ENCODE measurements around the gene SOX18.

DNA sequence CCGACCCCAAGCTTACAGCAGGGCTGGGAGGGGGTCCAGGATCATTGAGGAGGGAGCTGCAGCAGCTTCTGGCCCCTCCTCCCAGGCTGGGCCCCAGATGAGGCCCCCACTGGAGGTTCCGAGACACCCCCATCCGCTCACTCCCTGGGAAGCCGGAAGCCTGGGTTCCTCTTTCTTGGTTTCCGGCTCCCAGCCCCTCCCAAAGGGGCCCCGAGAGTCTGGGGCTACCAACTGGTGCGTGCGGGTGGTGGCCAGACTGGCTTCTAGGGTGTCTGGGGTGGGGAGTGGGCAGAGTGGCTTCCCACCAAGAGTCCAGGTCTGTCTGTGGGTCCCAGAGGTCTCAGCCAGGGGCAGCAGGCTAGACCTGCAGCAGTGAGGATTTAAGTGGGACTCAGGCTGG is 27.7 kb upstream of the SOX18 start:
- TF ChIP-seq ZFP41 (CRISPR knock-in tag; IDR thresholded peaks at IDR 0.05; ENCODE audit: borderline replicate concordance) (no peak), ZBTB21 (CRISPR knock-in tag; IDR thresholded peaks at IDR 0.05) (no peak), JUNB (CRISPR knock-in tag; IDR thresholded peaks at IDR 0.05; ENCODE audit: borderline replicate concordance) (no peak), YY1 (IDR thresholded peaks at IDR 0.05; ENCODE audit: insufficient read depth, insufficient replicate concordance, low read depth, low read length) (no peak), FOXP1 (IDR thresholded peaks at IDR 0.05) (no peak), FOXP1 (CRISPR knock-in tag; IDR thresholded peaks at IDR 0.05) (no peak), EP300 (IDR thresholded peaks at IDR 0.05; ENCODE audit: low read depth in 2 of 2, low read length in 2 of 2) (no peak), EP300 (CRISPR knock-in tag; IDR thresholded peaks at IDR 0.05; ENCODE audit: borderline replicate concordance) (no peak), TARDBP (CRISPR knock-in tag; IDR thresholded peaks at IDR 0.05) (no peak)
- TF ChIP-seq, protein P1, sequence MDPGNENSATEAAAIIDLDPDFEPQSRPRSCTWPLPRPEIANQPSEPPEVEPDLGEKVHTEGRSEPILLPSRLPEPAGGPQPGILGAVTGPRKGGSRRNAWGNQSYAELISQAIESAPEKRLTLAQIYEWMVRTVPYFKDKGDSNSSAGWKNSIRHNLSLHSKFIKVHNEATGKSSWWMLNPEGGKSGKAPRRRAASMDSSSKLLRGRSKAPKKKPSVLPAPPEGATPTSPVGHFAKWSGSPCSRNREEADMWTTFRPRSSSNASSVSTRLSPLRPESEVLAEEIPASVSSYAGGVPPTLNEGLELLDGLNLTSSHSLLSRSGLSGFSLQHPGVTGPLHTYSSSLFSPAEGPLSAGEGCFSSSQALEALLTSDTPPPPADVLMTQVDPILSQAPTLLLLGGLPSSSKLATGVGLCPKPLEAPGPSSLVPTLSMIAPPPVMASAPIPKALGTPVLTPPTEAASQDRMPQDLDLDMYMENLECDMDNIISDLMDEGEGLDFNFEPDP (CRISPR knock-in tag; conservative IDR thresholded peaks at IDR 0.05) = no peak
- TF ChIP-seq, protein P2, sequence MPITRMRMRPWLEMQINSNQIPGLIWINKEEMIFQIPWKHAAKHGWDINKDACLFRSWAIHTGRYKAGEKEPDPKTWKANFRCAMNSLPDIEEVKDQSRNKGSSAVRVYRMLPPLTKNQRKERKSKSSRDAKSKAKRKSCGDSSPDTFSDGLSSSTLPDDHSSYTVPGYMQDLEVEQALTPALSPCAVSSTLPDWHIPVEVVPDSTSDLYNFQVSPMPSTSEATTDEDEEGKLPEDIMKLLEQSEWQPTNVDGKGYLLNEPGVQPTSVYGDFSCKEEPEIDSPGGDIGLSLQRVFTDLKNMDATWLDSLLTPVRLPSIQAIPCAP (CRISPR knock-in tag; IDR thresholded peaks at IDR 0.05; ENCODE audit: low read depth) = no peak
- TF ChIP-seq, protein P3, sequence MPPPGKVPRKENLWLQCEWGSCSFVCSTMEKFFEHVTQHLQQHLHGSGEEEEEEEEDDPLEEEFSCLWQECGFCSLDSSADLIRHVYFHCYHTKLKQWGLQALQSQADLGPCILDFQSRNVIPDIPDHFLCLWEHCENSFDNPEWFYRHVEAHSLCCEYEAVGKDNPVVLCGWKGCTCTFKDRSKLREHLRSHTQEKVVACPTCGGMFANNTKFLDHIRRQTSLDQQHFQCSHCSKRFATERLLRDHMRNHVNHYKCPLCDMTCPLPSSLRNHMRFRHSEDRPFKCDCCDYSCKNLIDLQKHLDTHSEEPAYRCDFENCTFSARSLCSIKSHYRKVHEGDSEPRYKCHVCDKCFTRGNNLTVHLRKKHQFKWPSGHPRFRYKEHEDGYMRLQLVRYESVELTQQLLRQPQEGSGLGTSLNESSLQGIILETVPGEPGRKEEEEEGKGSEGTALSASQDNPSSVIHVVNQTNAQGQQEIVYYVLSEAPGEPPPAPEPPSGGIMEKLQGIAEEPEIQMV (CRISPR knock-in tag; IDR thresholded peaks at IDR 0.05; ENCODE audit: low read depth) = no peak
- TF ChIP-seq, protein P4, sequence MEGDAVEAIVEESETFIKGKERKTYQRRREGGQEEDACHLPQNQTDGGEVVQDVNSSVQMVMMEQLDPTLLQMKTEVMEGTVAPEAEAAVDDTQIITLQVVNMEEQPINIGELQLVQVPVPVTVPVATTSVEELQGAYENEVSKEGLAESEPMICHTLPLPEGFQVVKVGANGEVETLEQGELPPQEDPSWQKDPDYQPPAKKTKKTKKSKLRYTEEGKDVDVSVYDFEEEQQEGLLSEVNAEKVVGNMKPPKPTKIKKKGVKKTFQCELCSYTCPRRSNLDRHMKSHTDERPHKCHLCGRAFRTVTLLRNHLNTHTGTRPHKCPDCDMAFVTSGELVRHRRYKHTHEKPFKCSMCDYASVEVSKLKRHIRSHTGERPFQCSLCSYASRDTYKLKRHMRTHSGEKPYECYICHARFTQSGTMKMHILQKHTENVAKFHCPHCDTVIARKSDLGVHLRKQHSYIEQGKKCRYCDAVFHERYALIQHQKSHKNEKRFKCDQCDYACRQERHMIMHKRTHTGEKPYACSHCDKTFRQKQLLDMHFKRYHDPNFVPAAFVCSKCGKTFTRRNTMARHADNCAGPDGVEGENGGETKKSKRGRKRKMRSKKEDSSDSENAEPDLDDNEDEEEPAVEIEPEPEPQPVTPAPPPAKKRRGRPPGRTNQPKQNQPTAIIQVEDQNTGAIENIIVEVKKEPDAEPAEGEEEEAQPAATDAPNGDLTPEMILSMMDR (CRISPR knock-in tag; IDR thresholded peaks at IDR 0.05) = no peak
- TF ChIP-seq, protein P5, sequence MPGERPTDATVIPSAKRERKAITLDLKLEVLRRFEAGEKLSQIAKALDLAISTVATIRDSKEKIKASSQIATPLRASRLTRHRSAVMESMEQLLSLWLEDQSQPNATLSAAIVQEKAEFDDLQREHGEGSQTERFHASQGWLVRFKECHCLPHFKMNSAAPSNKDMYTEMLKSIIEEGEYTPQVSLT (CRISPR knock-in tag; IDR thresholded peaks at IDR 0.05; ENCODE audit: borderline replicate concordance, low read depth) = no peak

Measured in HepG2 (cell line).